HG03060 (cell line): ENCODE measurements around the gene RALY.

ENCODE experiments used
- ATAC-seq: cut with Tn5 transposase; IDR thresholded peaks from one replicate; pipeline ENCODE4 v1.9.1; 2021; ENCODE audit warnings: low read depth, moderate number of reproducible peaks; ENCODE audit not compliant: unreplicated experiment

Gene RALY

DNA sequence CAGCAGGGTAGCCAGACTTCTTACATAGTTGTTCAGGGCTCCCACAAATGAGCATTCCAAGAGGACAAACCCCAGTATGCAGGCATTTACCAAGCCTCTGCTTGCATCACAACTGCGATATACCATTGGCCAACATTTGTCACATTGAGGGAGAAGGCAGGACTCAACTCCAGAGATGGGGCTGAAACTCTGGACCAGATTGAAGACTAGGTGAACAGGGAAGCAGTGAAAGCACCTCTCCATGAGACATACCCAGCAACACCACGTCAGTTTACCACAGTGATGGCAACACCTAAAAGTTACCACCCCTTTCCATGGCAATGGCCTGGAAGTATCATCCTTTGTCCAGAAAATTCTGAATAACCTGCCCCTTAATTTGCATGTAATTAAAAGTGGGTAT lies 7.9 kb upstream of the RALY start:
- ATAC-seq, result no peak

DNA sequence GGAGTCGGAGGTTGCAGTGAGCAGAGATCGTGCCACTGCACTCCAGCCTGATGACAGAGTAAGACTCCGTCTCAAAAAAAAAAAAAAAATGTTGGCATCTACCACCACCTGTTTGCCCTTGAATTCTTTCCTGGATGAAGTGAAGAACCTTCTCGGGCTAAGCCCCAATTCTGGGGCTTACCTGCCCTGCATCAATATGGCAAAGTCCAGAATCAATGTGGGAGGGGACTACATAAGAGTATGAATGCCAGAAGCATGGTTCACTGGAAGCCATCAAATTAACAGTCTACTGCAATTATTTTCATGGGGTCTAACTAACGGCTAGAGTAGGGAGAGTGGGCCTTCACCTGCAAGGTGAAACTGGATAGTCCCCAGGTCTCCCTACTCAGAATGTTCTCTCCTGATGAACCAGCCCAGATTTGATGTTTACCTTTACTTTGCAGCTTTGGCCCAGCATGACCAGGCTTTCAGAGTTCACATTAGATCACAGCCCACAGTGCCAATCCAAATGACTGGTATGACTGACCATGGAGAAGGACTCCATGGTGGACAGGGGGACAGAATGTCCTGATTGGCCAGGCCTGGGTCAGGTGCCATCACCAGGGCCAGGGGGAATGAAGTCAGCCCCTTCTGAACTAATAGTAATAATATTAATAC lies 7.0 kb upstream of the RALY start:
- ATAC-seq, result no peak

DNA sequence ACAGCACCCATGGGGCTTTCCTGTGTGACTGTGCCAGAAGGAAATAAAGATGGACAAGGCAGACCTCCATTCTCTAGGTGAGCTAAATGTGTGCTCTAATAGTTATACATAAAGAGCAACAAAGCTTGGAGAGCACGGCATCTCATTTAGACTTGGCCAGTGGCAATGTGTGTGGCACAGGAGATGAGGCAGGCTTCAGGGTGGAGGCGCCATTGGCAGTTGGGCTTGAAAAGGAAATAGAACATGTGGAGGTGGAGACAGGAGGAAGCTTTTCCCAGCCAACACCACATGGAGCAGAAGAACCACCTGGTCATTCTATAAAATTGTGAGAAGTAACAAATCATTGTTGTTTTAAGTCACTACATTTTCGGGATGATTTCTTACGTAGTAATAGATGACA lies 3.6 kb upstream of the RALY start:
- no peak for ATAC-seq

DNA sequence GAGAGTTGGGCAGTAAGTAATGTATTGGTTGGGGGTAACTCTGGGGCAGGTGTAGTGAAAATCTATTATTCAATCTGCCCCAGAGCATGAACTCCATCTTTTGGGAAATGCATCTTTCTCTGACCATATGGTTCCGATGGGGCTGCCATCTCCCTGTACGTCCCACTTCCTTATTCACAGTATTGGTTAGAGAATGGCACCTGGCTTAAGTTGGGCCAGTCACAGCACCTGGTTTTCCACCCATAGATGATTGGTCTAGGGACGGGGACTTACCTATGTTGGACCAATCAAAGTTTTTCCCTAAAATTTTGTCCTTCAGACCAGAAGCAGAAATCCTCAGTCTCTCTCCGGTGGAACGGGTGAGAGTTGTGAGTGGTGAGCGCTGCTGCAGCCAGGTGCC lies 2.2 kb upstream of the RALY start:
- ATAC-seq, result no peak

DNA sequence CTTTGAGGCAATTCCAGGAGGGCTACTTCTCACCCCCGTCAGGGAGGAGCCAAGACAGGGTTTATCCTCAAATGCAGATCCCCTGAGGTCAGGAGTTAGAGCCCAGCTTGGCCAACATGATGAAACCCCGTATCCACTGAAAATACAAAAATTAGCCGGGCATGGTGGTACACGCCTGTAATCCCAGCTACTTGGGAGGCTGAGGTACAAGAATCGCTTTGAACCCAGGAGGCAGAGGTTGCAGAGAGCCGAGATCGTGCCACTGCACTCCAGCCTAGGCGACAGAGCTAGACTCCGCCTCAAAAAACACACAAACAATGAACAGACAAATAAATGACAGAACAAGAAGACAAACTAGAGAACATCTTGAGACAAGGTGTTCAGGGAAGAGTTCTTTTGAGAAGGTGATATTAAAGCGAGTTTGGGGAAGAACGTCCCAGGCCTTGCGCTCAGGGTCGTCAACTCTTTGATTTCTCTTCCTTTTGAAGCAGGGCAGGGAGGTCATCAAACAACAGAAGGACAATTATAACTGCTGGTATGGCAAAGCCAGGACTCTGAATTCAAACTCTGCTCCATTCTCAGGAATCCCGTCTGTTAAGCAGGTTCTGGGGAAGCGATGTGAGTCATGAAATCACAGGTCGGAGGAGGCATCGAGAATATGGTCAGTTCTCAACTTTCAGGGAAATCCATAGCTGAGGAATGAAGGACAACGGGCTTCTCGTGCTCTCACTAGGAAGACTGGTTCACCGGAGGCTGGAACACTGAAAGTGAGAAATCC lies 1.4 kb upstream of the RALY start:
- no peak for ATAC-seq

DNA sequence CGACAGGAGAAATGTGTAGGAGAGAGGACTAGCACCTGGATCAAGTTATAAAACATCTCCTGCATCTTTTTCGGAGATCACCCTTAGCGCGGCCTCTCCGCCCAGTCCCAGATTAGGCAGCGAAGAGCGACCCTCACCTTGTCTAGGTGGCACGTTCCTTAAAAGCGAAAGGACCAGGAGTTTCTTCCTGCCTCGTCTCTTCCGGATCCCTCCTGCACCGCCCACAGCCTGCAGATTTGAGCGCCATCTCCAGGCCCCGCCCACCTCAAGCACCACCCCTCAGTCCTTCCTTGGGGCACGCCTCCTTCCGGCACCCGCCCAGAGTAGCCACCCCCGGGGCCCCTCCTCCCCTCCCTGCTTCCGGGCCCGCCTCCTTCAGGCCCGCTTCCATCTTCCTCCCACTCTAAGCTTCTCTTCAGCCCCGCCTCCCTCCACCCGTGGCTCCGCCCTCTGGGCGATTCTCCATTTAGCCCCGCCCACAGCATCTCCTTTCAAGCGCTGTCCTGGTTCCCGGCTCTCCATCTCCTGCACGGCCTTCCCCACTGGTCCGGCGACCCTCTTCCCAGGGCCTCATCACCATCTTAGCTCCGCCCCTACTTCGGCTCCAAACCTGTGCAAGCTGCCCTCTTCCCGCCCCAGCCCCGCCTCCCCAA lies 662 bp upstream of the RALY start:
- ATAC-seq, result peak; percentile 48

DNA sequence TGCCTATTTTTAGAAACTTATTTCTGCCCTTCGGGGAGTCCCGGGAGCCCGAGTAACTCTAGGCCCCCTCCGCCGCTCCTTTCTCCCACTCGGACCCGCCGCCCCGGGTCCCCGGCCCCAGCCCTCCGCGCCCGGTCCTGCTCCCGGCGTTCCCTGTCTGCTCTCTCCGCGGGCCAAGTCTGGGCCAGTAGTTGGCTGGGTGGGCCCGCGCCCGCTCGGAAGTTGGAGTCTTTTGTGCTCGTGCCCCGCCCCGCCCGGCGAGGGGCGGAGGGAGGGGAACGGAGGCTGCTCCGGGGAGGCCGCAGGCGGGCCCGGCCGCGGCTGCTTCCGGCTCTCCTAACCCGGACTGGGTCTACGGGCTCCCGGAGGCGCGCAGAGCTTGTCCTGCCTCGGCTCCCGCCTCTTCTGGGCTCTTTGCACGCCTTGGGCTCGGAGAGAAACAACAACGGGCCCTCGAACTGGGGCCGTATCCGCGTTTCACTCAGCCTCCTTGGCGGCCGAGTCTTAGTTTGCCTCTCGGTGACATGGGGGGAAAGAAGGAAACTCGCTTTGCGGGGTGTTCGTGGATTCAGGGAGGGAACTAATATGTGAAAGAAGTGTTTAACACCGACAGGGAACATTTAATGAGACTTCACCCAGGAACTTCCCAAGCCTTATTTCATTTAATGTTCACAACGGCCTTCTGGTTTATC lies 657 bp downstream of the RALY start:
- no peak for ATAC-seq

DNA sequence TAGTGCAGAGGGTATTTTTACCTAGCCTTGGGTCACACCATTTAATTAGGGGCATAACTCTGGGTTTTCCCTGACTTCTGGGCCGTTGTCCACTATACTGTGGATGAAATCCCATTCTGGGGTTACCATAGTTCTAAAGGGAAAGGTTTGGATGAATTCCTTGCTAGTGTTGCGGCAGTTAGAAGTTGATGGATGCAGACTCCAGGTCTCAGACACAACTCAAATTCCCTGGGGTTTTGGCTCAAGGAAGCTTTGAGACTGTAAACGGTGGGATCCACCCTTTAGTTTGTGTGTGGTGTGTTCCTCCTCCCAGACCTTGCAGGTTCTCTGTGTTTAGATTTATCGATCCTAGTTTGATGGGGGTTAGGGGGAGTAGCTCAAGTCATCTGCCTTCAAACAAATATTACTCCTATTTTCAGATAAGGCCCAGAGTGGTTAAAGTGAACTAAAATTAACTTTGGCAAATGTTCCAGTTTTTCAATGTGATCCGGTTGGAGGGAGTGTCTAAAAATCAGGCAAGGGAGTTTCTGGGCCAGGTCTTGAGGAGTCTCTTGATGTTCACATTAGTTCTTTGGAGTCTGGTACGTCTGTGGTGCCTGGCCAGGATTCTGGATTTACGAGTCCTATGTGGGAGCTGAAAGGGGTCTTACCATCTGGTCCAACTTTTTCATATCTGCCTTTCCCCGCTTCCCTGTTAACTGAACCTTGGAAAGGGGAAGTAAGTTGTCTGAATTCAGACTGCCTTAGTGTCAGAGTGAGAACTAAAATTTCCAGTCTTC lies 1.5 kb downstream of the RALY start:
- no peak for ATAC-seq

DNA sequence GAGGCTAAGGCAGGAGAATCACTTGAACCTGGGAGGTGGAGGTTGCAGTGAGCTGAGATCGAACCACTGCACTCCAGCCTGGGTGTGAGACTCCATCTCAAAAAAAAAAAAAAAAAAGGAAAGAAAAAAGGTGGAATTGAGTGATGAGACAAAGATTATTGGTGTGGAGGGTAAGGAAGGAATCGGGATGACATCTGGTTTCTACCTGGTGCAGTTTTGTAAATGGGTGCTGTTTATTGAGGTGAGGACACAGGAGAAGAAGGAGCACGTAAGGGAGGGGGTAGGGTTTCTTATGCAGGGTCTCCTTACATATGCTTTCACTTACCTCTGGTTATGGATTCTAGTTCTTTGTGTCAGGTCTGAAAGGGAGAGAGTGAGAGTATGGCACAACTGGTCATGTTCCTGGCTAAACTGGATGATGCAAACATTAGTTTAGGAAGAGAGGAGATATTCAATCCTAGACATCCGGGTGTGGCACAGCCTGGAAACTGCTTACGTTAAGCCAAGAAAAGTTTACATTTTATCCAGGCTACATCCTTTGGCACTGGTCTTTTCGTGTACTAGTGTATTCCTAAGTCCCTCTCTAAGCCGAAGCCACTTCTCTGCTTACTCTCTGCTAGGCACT lies 5.4 kb downstream of the RALY start:
- ATAC-seq, result no peak

DNA sequence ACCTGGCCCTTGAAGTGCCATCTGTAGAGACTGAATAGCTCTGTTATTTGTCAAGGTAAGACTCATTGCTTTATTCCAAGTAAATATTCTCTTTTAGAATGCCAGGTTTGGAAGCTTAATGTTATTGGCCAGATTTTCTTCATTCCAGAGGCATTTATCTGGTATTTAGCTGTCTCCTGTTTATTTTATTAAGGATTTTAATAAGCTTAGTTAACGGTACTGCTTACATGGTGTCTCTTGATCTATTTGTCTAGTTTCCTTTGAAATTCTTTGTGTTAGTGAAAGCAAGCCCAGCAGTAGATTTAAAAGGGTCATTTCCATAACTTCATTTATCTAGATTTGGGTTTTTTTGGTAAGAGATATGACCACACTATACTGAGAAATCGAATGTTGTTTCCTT lies 7.7 kb downstream of the RALY start:
- ATAC-seq, result no peak

DNA sequence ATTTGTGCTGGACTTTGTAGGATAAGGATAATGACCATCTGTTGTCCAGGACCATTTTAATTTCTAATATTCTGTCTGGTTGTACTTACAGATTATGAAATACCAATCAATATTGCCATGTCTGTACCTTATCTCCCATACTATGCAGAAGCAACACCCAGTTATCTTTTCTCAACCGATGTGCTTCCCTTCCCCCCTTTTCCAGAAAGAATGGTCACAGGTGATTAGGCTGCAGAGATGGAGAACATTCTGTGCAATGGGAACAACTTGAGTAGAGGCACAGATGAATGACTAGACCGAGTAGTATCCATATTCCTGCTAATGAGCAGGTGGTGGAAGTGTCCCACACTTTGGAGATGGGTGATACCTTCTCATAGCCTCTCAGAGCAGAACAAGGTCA lies 10.5 kb downstream of the RALY start:
- no peak for ATAC-seq

DNA sequence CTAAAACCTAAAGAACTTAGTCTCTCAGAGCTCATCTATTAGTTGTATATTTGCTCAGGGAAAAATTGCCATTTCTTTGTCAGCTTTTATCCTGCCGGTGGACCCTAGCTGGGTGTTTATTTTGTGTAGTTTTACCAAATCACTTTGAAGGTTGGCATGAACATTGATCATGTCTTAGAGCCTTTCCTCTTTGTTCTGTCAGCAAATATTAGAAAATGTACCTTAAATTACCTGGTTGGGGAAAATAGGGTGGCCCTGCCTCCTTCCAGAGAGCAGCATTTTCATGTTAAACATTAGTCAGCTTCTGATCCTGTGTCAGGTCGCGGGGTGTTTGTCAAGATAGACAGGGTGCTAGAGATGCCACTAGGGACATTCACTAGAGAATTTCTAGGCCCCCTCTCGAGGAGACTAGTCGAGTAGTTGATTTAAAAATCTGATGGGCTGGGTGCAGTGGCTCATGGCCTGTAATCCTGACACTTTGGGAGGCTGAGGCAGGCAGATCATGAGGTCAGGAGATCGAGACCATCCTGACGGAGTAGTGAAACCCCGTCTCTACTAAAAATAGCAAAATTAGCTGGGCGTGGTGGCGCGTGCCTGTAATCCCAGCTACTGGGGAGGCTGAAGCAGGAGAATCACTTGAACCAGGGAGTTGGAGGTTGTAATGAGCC lies 11.2 kb downstream of the RALY start:
- ATAC-seq, result no peak

DNA sequence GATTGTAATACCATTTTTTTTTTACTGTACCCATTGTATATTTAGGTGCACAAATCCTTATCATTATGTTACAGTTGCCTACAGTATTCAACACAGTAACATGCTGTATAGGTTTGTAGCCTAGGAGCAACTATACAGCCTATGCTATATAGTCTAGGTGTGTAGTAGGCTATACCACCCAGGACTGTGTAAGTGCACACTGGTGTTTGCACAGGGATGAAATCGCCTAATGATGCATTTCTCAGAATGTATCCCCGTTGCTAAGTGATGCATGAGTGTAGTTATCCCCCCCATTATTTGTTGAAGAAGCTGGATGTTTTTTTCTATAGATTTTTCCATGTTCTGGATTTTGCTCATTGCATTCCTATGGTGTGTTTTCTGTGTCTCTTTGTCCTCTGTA lies 12.9 kb downstream of the RALY start:
- ATAC-seq, result no peak

DNA sequence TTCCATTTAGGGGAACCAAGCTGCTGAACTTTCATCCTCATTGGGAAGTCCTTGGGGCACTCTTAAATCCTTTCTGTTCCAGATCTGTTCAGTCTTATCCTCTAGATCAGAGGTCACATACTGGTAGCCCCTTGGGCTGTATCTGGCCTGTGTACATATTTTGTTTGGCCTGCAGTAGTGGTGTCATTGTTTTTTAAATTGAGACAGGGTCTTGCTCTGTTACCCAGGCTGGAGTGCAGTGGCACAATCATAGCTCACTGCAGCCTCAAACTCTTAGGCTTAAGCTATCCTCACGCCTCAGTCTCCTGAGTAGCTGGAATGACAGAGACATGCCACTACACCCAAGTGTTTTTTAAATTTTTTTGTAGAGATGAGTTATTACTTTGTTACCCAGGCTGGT lies 14.8 kb downstream of the RALY start:
- no peak for ATAC-seq

DNA sequence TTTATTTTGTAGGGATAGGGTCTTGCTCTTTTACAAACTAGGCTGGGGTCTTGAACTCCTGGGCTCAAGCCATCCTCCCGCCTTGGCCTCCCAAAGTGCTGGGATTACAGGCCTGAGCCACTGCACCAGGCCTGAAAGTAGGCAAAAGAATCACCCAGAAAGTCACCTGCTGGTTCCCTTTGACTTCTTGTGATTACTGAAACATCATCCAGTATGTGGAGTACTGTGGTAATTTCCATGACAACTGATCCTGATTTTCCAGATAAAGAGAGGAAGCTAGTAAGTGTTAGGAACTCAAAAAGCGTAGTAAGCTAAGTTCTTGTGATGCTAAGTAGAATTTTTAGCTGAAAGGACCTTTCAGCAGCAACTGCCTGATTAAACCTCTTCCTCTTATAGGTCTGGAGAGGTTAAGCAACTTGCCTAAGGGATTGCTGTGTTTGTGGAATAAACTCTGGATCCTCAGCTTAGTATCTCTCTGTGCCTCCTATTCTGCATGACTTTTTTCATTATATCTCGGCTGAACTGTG lies 16.8 kb downstream of the RALY start:
- ATAC-seq, result no peak

DNA sequence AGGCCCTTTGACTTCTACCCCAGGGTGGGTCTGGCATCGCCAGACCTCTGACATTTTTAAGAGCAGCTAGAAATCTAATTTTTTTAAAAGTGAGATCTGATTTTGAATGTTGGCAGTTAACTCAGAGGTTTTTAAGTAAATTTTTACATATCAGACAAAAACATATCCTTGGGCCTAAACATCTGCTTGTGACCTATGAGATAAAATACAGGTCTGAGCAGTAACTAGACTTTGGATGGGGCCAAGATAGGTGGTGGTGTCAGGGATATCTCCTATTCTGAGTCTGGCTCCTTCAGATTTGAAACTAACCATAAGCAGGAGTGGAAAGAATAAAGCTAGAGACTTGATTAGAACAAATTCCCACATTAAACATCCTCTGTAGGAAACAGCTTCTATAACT lies 17.6 kb downstream of the RALY start:
- ATAC-seq, result no peak

DNA sequence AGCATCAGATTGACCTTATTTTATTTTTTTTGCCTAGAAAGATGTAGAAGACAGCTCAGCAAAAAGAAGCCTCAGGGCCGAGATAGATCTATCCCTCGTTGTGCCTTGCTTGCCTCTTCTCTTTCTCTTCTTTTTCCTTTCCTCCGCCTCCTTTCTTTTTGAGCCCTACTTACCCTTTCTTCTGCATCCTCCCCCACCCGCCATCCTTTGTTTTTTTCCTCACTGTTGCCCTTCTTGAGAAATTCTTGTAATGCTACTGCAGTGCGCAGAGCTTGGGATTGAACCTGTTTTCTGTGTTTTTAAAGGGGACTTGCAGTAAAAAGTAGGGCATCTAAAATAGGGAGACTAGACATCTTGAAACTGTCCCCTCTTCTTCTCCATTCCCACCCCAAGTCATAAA lies 18.6 kb downstream of the RALY start:
- no peak for ATAC-seq

DNA sequence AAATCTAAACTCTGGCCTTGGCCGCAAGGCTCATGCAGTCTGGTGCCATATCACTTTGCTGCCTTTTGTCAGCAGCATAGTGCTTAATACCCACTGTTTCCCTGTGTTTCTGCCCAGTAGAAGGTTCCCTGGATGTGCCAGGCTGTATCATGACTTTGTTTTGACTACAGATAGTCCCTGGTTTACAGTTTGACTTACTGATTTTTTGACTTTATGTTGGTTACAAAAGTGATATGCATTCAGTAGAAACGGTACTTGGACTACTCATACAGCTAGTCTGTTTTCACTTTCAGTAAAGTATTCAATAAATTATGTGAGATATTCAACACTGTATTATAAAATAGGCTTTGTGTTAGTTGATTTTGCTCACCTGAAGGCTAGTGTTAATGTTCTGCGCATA lies 19.0 kb downstream of the RALY start:
- no peak for ATAC-seq

DNA sequence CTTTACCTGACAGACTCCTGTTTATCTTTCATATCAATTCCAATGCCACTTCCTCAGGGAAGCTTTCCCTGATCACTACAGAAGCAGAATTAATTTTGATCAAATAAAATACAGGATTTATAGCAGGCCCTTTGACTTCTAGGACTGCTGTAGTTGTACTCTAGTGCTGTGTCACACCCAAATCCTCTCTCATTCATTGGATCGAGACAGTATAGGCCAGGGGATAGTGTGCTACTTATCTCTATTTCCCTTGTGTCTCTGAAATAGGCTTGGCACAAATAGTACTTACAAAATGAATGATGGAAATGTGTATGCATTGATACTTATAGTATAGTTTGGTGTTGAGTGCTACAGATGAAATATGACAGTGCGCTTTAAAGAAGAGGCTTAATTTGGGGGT lies 19.8 kb downstream of the RALY start:
- no peak for ATAC-seq
